Stimulated activated CD4-positive, alpha-beta T cell treated with anti-CD3 and anti-CD28 coated beads, Interleukin-4, amount 100 ng/mL, for 4 hours (primary cell): ENCODE data around the gene GZMM.
"Not testable (repeated sequence)": the region's sequence is repeated elsewhere in the genome, so short reads cannot be mapped to it uniquely, and the experiment has no call there.

ENCODE experiments used
- DNase-seq, 2 experiments: peaks; one replicate each; pipeline ENCODE4 v3.0.0-alpha.2; 2020

GZMM gene

DNA sequence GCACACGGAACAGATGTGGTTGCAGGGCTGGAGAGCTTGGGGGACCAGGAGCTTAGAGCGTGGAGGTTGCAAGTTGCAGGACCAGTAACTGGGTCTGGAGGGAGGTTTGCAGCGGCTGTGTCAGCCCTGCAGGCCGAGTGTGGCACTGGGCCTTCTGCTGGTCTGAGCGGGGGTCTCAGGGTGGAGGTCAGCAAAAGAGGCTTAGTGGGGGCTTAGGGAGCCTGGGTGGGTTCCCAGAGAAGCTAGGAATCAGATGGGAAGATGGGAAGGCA is 40.1 kb downstream of the GZMM start:
- no peak for DNase-seq

DNA sequence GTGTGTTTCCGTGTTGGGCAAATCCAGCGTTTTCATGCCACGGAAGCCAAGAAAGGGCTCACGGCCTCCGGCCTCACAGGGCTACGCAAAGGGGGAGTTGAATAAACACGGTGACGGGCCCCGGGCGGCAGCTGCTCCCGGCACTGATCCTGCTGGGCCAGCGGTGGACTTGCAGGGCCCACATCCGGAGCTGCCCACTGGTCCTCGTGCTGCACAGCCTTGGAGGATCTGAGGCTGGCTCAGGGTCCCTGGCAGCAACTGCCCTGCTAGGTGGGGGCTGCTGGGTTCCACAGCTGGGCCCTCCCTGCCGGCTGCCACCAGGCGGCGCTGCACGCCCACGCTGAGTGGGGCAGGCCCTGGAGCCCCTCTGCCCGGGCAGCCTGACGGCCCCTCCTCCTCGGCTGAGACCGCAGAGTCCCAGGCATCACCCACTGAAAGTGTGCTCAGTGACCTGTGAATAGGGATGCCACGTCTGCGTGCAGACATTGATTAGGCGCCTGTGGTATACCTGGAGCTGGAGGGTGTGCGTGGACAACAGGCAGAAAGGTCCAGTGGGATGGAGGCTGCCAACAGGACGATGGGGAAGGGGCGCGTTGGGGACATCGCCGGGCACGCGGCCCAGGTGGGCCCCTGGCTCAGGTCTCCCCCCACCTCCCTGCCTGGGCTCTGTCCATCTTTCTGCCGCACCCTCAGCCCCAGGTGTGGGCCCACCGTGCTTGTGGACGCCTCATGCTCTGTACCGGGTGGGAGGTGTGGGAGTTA is 40.6 kb downstream of the GZMM start:
- peak; percentile 50 to 67 for DNase-seq

DNA sequence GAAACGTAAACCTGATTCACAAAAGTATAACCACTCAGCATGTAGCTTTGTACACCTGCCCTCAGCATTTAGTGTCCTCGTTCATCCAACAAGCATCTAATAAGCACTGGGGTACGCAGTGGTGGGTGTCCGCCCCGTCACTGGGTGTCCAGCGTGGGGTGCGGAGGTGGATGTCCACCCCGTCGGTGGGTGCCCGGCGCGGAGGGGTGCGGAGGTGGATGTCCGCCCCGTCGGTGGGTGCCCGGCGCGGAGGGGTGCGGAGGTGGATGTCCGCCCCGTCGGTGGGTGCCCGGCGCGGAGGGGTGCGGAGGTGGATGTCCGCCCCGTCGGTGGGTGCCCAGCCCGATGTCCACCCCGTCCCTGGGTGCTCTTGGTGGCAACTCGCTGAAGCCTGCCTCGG is 41.3 kb downstream of the GZMM start:
- not testable (repeated sequence) for DNase-seq

DNA sequence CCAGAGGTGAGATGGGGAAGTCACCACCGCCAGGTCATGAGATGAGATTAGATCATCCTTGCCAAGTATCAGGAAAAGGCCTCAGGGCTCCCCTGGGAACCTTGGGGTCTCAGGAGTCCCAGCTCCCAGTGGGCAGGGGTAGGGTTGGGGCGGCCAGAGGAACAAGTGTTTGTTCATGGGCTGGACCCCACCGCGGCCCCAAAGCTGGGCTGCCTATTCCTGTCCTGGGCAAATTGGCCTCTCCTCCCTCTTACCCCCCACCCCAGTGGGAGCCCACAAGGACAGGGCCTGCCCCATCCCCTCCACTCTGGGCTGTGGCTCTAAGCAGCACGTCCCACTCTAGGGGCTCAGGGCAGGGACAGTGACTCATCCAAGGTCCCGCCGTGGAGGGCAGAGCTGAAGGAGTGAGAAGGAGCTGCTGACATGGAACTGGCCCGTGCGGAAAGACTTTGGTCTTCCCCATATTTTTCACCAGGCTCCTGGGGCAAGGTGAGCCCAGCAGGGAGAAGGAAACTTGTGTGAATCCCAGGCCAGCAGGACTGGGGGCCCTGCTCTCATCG is 41.8 kb downstream of the GZMM start:
- no peak for DNase-seq

DNA sequence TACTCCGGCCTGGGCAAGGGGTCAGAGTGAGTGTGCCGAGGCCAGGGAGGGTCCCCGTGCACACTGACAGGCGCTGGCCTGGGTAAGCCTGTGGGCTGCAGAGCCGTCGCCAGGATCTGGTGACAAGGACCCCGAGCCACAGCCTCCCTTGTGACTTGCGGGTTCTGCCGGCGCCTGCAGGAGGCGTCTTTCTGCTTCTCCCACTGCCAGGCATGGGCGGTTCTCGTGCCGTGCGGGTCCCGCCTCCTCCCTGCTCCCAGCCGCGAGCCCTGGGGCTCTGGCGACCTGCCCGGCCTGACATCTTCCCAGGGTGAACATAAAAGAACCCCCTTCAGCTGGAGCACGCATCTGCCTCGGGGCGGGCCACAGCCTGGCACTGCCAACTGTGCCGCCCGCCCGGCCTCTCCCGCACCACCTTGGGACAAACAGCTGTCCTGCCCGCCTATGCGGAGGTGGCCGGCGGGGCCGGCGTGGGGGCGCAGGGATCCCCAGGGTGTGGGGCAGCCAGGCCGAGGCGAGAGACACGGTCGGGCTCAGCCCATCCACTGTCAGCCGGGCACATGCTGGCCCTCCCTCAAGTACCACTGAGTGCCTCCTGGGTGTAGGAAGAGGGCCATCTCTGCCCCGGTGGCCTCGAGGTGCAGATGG is 44.4 kb downstream of the GZMM start:
- DNase-seq, result peak; percentile 60 to 63

DNA sequence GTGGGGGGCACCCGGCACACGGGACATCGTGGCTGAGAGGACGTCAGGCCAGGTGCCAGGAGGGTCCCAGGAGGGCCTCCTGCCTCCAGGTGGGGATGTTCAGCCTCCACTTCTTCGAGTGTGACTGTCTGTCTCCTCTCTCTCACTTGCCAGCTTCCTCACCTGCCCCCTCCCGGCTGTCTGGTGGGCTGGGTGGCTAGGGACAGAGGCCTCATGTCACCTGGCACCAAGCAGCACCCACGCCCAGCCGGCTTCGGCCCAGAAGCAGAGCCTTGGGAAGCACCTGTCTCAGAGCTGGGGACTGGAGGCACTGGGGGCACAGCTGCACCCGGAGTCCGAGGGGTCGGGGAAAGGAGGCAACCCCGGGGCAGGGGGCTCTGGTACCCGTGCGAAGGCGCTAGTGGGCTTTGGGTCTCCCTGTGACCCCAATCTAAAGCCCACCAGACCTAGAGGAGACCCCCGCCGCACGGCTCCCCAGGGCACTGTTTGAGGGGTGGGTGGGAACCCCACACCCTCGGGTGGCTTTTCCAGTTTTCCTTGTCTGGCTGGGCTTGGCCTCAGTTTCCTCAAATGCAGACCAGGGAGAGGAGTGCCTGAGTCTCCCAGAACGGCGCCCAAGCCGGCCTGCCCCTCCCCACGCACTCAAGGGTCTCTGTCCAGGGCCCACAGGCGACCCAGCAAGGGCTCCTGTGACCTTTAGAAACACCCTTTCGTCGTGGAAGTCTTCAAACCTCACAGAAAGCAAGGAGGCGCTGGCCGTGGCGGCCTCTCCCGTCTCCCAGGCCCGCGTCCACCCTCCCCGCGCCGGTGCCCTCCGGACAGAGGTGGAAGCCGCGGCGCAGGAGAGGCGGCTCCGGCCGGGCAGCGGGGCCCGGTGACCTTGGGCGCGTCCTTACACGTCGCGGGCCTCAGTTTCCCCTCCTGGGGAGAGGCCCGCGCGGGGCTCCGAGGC is 45.2 kb downstream of the GZMM start:
- no peak for DNase-seq

DNA sequence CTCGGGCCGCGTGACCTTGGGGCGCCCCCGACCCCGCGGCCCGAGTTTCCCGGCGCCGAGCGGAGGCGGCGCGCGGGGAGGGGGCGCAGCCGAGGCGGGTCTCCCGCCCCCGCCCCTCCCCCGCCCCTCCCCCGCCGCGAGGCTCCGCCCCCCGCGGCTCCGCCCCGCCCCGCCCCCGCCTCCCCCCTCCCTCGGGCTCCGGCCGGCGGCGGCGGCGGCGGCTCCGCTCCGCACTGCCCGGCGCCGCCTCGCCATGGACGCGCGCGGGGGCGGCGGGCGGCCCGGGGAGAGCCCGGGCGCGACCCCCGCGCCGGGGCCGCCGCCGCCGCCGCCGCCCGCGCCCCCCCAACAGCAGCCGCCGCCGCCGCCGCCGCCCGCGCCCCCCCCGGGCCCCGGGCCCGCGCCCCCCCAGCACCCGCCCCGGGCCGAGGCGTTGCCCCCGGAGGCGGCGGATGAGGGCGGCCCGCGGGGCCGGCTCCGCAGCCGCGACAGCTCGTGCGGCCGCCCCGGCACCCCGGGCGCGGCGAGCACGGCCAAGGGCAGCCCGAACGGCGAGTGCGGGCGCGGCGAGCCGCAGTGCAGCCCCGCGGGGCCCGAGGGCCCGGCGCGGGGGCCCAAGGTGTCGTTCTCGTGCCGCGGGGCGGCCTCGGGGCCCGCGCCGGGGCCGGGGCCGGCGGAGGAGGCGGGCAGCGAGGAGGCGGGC is 46.0 kb downstream of the GZMM start, which contains the start of gene HCN2:
Gene HCN2 (plus strand): TSS at position 189 of the 703 bp plus-strand sequence. CDS start 65 bp downstream, at position 254.
- no peak for DNase-seq

DNA sequence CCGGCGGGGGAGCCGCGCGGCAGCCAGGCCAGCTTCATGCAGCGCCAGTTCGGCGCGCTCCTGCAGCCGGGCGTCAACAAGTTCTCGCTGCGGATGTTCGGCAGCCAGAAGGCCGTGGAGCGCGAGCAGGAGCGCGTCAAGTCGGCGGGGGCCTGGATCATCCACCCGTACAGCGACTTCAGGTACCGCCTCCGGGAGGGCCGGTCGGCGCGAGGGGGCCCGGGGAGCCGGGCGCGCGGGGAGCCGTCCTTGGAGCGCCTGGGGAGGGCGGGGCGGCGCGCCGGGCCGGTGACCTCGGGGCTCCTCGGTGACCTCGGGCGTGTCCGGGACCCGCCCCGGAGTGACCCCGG is 46.5 kb downstream of the GZMM start:
- DNase-seq, result no peak

DNA sequence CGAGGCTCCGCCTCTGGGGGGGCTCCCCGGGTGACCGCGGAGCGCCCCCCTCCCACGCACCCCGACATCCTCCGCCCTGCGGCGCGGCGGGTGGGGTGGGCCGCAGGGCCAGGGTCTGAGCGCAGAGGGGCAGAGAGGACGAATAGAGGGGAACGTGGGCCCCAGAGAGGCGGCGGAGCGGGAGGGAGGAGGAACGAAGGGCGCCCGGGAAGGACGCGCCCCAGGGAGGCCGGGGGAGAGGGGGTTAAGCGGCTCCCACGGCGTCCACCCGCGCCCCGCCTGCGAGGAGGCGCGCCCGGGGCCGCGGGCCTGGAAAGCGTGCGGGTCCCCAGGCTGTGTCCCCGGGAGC is 46.9 kb downstream of the GZMM start:
- DNase-seq, result no peak

DNA sequence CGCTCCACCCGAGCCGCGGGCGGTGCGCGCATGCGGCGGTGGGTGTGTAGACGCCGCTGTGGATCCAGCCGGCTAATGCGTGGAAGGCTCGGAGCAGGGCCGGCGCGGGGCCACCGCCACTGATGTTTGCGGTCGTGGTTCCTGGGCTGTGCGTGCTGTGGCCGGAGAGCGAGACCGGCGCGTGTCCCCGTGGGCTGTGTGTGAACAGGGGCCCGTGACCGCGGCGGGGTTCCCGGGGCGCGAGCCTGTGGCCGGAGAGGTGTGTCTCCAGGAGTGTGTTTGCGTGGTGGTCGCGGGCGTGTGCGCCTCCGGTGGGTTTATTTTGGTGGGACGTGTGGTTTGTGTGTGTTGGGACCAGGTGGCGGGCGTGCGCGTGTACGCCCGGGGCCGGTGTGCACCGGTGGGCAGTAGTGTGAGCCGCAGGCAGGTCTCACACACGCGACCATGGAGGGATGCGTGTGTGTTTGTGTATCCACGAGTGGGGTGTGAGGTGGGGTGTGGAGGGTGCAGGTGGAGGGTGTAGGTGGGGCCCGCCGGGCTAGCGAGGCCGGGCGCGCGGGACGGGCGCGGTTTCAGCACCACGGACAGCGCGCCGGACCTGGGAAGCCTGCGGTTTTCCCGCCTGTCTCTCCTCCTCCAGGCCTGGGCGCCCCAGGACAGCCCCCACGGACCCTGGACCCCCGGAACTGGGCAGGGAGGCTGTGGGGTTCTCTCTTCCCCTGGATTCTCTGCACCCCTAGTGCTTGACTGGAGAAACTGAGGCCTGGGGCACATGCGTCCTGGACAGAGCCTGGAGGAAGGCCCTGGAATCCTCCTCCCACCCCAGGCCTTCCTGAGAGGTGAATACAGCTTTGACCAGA is 47.5 kb downstream of the GZMM start:
- DNase-seq, result no peak

DNA sequence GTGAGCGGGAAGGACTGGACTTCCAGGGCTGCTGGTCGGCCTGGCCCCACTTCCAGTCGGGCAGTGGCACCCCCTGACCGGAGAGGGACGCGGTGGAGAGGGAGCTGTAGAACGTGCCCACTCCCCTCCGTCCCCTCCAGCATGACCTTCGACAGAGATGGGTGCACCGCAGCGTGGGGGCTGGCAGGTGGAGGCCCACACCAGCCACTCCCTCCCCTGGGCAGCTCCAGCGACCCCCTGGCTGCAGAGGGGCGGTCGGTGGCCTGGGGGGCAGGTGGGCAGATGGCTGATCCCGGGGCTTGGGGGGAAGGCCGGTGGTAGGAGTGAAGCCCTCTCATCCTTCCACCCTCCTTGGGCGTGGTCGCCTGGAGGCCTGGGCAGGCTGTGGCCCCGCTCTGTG is 48.2 kb downstream of the GZMM start:
- DNase-seq, result no peak

DNA sequence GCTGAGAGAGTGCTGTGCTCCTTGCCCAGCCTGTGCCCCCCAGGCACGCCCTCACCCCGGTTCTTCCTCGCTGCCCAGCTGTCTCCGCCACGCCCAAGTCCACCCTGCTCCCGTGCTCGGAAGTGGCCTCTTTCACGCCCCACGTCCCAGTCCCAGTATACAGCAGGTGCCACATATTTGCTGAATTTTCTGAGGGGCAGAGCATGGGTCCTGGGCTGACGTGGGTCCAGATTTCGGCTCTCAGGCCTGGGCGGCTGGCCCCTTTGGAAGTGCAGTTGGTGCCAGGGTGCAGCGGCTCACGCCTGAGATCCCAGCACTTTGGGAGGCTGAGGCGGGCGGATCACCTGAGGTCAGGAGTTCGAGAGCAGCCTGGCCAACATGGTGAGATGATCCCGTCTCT is 49.2 kb downstream of the GZMM start:
- no peak for DNase-seq

DNA sequence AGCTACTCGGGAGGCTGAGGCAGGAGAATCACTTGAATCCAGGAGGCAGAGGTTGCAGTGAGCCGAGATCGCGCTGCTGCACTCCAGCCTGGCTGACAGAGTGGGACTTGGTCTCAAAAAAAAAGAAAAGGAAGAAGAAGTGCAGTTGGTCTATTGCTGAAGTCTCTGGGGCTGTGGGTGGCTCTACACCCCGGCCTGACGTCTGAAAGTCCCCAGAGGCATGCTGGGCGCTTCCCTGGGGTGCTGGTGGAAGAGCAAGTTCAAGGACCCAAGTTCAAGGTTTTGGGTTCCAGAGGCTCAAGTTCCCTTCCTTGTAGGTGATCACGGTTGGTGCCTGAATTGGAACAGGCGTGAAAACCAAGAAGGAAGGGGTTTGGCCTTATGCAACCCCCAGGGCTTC is 49.7 kb downstream of the GZMM start:
- no peak for DNase-seq

DNA sequence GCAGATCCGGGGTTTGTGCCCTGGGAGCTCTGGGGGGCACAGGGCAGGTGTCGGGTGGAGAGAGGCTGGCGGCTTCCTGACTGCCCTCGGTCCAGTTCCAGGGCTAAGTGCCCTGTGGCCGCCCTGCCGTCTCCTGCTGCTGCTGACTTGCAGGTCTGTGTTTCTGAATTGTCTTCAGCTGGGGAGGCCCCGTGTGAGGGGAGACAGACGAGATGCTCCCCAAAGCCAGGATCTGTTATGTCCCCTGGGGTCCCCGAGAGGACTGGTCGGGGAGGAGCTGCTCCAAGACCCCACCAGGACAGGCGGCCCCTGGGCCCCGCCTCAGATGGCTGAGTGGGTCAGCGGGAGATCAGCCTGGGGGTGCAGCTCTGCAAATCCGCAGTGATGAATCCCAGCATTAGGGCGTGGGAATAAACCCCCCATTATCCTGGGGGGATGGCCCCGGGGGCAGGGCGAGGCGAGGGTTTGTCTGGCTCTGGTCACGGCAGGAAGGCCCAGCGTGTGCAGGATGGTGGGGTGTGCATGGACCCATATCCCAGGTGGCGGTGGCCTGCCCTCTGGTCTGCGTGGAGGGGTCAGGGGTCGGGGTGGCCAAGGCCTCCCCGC is 50.5 kb downstream of the GZMM start:
- no peak for DNase-seq

DNA sequence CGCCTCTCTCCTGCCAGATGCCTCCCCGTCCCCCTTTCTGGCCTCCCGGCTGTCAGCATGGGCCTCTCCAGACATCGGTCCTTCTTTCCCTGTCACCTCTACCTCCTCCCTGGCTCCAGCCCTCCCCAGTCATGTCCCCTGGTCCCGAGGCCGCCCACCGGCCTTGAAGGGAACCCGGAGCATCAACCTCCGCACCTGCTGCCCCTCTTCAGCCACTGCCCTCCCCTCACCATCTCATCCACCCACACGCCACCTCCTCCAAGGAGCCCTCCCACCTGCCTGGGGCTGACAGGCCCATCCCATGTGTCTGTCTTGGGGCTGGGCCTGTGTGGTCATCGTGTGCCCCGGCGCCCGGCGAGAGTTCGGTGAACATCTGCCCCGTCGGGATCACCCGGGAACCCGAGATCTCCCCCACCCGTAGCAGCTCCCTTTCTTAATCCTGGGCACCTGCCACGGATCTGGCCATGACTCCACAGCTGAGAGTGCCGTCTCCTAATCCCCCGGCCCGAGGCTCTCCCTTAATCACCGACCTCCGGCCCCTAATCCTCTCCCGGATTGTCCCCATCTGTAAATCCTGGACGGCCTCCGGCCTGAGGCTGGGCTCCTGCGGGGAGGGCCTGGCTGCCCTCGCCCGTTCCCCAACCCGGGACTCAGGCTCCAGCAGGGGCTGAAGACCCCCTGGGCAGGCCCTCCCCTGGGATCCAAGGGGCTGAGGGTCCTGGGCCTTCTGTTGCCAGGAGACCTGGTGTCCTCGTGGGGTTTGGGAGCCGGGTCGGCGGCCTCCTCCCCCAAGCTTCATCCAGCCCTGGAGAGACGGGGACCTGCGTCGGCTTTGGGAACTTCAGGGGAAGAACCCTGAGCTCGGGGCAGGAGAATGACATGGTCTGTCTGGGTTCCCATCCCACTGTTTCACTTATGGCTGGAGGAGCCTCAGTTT is 51.7 kb downstream of the GZMM start:
- no peak for DNase-seq

DNA sequence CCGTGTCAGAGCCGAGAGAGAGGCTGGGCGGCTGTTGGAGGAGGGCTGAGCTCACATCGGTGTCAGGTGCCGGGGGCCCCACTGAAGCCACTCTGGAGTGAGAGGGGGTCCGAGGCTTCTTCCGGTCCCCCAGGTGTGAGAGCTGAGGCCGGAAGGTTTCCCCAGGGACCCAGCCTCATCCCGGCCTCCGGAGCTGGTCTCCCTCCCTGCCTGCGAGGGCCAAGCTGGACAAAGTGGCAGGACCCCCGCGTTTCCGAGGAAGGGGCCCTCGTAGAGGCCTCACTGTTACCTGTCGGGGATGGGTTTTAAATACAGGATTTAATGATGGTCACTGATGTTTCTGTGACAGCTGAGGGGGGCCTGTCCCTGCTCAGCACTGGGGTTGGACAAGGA is 52.4 kb downstream of the GZMM start:
- DNase-seq, result no peak

DNA sequence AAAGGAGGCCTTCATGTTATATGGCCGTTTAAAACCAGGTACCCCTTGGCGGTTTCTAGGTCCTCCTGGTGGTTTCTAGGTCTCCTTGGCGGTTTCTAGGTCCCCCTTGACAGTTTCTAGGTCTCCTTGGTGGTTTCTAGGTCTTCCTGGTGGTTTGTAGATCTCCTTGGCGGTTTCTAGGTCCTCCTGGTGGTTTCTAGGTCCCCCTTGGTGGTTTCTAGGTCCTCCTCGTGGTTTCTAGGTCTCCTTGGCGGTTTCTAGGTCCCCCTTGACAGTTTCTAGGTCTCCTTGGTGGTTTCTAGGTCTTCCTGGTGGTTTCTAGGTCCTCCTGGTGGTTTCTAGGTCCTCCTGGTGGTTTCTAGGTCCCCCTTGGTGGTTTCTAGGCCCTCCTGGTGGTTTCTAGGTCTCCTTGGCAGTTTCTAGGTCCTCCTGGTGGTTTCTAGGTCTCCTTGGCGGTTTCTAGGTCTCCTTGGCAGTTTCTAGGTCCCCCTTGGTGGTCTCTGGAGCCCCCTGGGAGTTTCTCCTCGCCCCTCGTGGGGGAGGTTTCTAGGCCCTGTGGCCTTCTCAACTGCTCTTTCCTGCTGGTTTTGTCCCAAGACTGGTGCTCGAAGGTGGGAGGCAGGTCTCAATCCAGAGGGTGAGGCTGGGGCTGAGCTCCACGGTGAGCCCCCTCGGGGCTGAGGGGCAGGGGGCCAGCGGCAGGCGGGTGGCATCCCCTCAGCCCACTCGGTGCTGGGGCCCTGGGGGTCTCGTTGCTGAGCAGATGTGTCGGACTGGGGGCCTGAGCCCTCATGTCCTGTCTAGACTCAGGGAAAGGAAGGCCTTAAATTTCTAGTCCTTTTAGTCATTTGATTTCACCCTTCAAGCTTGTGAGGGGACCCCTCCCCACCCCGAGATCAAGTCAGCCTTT is 53.8 kb downstream of the GZMM start:
- DNase-seq, result no peak
